HG03064 (cell line): ENCODE measurements around the gene RALGPS1.

ENCODE experiments used
- ATAC-seq: cut with Tn5 transposase; IDR thresholded peaks from one replicate; pipeline ENCODE4 v1.9.1; 2021; ENCODE audit warnings: low read depth; ENCODE audit not compliant: unreplicated experiment

RALGPS1 gene

GRCh38 chr9:127258606-127259471 is 344.3 kb downstream of the RALGPS1 start:
- ATAC-seq: no peak

GRCh38 chr9:127262602-127263001 is 348.0 kb downstream of the RALGPS1 start:
- ATAC-seq: no peak

GRCh38 chr9:127263237-127263636 is 348.7 kb downstream of the RALGPS1 start:
- no peak for ATAC-seq

- no peak for ATAC-seq
Measured at GRCh38 chr9:127263664-127264063, 349.1 kb downstream of the RALGPS1 start.

- no peak for ATAC-seq
Measured at GRCh38 chr9:127264462-127265219, 350.1 kb downstream of the RALGPS1 start, which contains the start of gene GARNL3. TSS of gene GARNL3 (plus strand) at chr9:127264774. CDS start at chr9:127264878, 104 bp downstream.

GRCh38 chr9:127267793-127268525 is 353.4 kb downstream of the RALGPS1 start:
- no peak for ATAC-seq

GRCh38 chr9:127269449-127269848 is 354.9 kb downstream of the RALGPS1 start:
- ATAC-seq: no peak
